Activated CD8-positive, alpha-beta memory T cell treated with anti-CD3 and anti-CD28 coated beads for 36 hours (primary cell): ENCODE results near the gene GNAS-AS1. TPM values are rescaled to one million over a fixed set of nuclear protein-coding genes. Genes with fewer than 3 reads are reported as not detected.

Source experiments
- CTCF ChIA-PET: fragments of 350-600 bp; sonication (Branson Sonifier 250); formaldehyde crosslinking; loops from one replicate; lab custom pipeline; 2021; ENCODE audit warnings: antibody characterized with exemption; lab: Charles Lee
- POLR2A ChIA-PET: fragments of 350-600 bp; sonication (Branson Sonifier 250); formaldehyde crosslinking; loops from one replicate; lab custom pipeline; 2021; ENCODE audit warnings: antibody characterized with exemption; lab: Charles Lee
- total RNA-seq, 2 experiments: library from RNA; stranded (reverse); gene quantifications; one replicate each; pipeline ENCODE4 v1.2.3, GENCODE V29; 2021

Gene GNAS-AS1
- total RNA-seq, 2 experiments from 2014 or later: 1.3 TPM

DNA sequence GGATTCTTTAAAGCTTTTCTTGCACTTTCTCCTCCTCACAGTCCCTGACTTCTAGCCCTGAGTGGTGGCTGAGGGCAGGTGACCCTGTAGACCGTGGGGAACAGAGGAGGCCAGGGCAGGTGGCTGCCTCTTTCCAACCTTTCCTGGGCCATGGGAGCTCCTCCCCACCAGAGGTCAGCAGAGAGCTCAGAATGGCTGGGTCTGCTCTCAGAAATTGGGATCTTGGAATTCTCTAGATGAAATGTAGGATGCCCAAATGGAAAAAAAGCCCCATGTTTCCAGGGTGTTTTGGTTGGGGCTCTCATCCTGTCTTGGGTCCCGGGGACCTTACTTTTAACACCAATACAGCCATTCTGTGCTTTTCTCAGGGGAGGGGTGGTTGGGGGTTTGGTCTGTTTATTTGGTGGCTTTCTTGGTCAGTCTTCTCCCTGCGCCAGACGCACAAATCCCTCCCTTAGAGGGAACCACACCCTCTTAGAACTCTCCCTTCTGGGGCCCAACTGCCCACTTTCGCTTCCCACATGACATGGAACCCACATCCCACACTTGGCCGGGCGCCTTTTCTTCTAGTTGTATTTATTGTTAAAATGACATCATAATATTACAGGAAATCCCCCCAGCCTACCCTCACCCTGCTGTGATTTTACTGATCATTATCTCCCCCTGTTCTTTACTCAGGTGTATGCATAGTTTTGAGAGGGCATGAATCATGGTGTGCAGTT, 19.8 kb upstream of the GNAS-AS1 start:
- ChIA-PET CTCF (interaction anchor here (0.7 to 2.2 kb wide), 7 partner anchors 11 to 533 kb away, joined by 3 to 6 read pairs (median 3); no protein-coding TSS in a partner anchor), POLR2A (no interaction called here)

DNA sequence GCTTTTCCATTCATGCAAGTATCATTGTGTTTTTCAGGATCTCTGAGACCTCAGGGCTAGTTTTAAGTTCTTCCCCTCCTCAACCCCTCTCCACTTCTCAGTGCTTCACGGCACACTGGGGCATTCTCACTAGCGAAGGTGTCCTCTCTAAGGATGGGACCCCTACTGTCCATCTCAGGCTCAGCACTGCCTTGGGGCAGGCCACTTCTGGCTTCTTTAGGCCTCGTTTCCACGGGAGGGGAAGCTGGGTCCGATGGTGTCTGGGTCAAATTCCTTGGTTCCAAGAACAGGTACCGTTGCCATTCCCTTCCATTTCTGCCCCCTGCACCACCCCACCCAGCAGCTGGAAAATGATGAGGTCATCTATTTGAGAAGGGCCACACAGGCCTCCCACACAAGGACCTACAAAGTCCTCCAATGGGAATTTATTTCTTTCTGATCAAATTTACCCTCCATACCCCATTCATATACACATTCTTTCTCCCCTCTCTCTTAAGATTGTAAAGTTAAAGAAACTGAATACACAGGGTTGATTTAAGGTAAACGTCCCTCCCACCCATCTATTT, 19.0 kb upstream of the GNAS-AS1 start:
- CTCF ChIA-PET: interaction anchor here (0.7 to 2.2 kb wide), 6 partner anchors 12 to 534 kb away, joined by 3 to 6 read pairs (median 4); no protein-coding TSS in a partner anchor
- POLR2A ChIA-PET: no interaction called here

DNA sequence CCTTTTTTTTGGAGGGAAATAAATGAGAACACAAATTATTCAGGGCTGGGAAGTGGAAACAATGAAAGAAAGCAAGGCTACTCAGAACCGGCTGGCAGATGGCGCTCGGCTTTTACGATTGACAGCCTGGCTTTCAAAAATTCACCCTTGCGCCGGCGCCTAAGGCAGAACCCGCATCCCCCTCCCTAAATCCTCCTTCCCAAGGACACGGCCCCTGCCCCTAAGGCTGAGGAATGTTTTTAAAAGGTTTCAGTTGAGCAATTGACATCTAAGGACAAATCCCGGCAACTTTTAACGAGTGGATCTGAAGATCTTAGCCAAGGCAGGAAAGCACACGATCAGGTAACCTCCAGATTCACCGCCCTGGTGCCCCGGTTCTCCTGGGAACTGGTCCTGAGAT, 18.1 kb upstream of the GNAS-AS1 start:
- ChIA-PET CTCF (interaction anchor here (2.2 kb wide), 1 partner anchor 339 kb away, joined by 6 read pairs; no protein-coding TSS in a partner anchor), POLR2A (no interaction called here)

DNA sequence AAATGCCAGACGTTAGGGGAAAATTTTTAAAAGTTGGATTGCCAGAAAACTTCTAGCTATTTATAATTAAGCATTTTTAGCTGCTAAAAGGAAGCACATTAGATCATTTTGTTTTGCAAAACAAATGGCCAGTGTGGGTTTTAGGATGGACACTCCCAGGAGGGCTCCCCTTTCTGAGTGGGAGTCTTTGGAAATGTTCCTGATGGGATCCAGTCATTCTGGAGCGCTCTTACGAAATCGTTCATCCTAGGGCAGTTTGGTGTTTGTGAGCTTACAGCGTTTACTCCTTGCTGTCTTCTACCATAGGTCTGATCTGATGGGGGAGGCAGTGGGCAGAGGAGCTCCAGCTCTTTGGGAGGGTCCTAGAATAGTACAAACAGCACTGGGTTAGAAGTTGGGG, 16.5 kb upstream of the GNAS-AS1 start:
- POLR2A ChIA-PET: no interaction called here

DNA sequence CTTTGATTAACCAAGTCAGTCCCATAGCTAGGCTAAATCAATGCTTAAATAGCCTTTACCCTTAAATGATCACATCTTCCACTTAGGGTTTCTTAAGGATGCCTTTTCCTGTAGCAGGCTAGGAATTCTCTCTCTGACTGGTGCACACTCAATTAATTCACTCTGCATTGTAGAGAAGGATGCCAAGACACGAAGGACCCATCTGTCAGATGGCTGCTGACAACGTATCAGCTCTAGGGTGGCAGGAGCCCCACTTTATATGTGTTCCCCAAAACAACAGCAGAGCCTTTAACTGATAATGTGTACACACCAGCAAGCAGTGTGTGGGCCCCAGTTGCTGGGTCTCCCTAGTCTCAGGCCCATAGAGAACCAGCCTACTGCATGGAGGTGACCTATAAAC, 15.1 kb upstream of the GNAS-AS1 start:
- POLR2A ChIA-PET: no interaction called here
- CTCF ChIA-PET: no interaction called here

More for the DNA sequence above, 16.5 kb upstream of the GNAS-AS1 start:
- CTCF ChIA-PET: interaction anchor here (0.6 kb wide), 1 partner anchor 209 kb away, joined by 4 read pairs; no protein-coding TSS in a partner anchor

DNA sequence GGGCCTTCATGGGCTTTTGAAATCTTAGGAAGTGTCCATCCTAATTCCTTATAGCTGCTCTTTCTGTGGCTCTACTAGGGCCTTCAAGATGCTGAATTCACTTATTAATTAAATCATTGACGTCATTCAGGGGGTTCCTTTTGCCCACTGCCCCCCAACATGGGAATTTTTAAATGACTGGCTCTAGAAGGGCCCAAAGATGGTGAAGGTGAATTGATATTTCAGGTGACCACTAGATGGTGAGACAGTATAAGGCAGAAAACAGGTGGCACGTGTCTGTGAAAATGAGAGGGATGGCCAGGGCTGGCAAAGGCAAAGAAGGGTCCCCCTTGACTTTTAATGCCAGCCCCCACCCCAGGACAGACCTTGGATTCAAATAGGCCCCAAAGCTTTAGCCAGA, 13.6 kb upstream of the GNAS-AS1 start:
- CTCF ChIA-PET: interaction anchor here (0.7 to 1.7 kb wide), 2 partner anchors 218 to 362 kb away, joined by 3 to 4 read pairs; no protein-coding TSS in a partner anchor
- POLR2A ChIA-PET: no interaction called here

DNA sequence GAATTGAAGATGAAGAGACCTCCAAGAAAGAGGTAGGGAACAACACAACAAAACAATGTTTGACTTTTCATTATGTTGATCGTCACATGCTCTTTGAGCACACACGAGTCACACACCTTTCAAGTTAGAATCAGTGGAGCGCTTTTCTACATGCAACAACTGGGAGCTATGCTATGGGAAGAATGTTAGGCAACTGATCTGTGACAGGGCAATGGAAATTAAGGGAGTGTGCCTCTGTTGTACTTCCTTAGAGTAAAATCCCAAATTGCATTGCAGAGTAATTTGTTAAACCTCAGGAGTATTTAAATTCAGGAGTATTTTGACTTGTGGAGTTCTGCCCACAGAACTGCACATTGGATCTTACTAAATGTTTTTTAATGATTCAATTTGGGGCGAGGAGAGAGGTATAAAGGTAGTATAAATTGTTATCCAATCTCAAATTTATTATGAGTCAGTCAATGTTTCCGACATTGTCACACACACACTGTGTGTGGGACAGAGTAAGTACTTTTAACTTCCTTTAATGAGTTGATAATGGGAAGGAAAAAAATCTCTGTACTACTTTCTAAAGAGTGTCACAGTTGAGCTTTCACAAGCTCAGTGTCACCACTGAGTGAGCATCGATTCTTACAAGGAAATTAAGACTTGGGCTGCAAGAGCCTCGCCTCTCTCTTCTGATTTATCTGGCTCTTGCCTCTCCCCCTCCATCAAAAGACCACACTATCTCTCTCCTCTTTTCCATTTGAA, 12.5 kb upstream of the GNAS-AS1 start:
- CTCF ChIA-PET: interaction anchor here (1.7 kb wide), 1 partner anchor 219 kb away, joined by 4 read pairs; no protein-coding TSS in a partner anchor
- POLR2A ChIA-PET: no interaction called here

DNA sequence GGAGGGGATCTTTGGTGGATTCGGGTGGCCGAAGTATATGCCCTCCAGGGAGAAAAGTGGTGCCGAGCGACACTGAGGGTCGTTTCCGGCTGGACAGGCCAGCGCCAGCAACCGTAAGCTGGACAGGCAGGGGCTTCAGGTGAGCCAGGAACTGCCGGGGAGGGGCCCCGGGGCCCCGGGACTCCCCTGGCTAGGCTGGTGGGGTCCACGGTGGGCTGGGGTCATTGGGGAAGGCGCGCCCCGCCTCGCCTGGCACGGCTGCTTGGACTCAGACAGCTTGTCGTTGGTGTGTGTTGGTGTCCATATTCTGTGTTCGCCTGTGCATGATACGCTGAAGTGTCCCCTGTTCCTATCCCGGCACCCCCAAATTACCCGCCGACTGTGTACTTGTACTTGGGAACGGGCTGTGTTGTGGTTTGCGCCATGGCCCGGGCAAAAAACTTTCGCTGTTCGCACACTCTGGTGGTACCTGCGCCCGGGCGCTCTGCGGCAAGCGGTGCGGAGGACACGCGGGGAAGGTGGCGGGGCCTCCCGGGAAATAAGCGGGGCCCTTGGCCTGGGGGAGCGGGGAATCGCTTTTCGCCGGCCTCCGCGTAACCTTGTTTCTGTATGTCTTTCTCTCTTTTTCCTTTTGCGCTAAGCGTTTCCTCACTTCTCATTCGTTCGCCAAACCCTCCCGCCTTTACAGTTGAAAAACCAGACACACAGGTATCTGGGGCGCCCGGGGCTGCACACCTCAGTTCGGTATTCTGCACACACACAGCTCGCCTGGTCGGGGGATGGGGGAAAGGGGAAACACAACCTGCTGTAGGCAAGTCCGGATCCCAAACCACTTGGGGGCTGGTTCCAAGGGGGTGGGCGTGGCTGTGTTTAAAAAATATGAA, 5.0 kb upstream of the GNAS-AS1 start:
- ChIA-PET CTCF (no interaction called here), POLR2A (no interaction called here)

DNA sequence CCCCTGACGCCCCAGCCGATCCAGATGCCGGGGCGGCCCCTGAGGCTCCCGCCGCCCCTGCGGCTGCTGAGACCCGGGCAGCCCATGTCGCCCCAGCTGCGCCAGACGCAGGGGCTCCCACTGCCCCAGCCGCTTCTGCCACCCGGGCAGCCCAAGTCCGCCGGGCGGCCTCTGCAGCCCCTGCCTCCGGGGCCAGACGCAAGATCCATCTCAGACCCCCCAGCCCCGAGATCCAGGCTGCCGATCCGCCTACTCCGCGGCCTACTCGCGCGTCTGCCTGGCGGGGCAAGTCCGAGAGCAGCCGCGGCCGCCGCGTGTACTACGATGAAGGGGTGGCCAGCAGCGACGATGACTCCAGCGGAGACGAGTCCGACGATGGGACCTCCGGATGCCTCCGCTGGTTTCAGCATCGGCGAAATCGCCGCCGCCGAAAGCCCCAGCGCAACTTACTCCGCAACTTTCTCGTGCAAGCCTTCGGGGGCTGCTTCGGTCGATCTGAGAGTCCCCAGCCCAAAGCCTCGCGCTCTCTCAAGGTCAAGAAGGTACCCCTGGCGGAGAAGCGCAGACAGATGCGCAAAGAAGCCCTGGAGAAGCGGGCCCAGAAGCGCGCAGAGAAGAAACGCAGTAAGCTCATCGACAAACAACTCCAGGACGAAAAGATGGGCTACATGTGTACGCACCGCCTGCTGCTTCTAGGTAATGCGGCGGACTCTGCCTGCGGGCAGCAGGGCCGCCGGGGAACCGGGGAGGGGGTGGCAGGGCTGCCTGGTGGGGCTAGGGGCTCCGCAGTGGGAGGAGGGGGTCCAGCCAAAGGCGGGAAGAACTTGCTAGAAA, 4.2 kb upstream of the GNAS-AS1 start:
- ChIA-PET CTCF (no interaction called here), POLR2A (no interaction called here)

DNA sequence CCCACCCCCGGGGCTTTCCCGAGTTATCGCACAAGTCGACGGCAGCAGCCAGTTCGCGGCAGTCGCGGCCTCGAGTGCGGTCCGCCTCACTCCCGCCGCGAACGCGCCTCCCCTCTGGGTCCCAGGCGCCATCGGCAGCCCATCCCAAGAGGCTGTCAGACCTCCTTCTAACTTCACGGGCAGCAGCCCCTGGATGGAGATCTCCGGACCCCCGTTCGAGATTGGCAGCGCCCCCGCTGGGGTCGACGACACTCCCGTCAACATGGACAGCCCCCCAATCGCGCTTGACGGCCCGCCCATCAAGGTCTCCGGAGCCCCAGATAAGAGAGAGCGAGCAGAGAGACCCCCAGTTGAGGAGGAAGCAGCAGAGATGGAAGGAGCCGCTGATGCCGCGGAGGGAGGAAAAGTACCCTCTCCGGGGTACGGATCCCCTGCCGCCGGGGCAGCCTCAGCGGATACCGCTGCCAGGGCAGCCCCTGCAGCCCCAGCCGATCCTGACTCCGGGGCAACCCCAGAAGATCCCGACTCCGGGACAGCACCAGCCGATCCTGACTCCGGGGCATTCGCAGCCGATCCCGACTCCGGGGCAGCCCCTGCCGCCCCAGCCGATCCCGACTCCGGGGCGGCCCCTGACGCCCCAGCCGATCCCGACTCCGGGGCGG, 3.4 kb upstream of the GNAS-AS1 start:
- ChIA-PET CTCF (no interaction called here), POLR2A (no interaction called here)

DNA sequence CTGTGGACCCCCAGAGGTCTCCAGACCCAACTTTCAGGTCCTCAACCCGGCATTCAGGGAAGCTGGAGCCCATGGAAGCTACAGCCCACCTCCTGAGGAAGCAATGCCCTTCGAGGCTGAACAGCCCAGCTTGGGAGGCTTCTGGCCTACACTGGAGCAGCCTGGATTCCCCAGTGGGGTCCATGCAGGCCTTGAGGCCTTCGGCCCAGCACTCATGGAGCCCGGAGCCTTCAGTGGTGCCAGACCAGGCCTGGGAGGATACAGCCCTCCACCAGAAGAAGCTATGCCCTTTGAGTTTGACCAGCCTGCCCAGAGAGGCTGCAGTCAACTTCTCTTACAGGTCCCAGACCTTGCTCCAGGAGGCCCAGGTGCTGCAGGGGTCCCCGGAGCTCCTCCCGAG, 2.8 kb upstream of the GNAS-AS1 start:
- CTCF ChIA-PET: interaction anchor here (1.1 kb wide), 1 partner anchor 35 kb away, joined by 3 read pairs; no protein-coding TSS in a partner anchor
- POLR2A ChIA-PET: no interaction called here

DNA sequence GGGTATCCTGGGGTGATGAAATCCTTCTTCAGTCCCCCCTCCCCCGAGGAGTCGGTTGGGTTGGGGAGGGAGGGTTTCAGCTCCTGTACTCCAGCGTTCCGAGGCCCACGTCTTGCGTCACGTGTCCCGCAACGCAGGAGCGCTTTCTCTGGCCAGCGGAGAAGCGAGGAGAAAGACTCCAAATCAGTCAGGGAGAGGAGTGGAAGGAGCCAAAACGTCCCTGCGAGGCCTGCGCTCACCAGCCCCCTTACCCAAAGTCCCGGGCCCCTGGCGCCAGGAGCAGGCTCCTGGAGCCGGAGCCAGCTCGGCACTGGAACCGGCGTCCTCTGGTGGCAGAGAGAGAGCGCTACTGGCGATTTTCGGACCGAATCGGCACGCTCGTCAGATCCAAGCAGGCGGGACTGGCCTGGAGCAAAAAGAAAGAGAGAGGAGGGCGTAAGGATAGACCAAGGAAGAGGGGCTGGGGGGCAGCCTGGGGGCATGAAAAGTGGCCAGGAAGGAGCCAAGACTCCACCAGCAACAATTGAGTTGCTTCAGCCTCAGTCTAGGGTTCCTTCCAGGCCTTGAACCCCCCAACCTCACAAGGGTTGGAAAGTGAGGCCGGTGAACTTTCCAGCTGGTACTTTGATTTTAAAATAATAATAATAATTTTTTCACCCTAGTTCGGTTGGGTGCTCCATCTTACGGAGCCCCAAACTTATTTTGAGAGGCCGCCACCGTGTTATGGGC, 2.0 kb upstream of the GNAS-AS1 start, which contains the start of gene GNAS:
TSS of gene GNAS (plus strand) at position 174 of the 729 bp plus-strand sequence.
- CTCF ChIA-PET: interaction anchor here (1.1 kb wide), 1 partner anchor 34 kb away, joined by 3 read pairs; no protein-coding TSS in a partner anchor
- POLR2A ChIA-PET: no interaction called here

DNA sequence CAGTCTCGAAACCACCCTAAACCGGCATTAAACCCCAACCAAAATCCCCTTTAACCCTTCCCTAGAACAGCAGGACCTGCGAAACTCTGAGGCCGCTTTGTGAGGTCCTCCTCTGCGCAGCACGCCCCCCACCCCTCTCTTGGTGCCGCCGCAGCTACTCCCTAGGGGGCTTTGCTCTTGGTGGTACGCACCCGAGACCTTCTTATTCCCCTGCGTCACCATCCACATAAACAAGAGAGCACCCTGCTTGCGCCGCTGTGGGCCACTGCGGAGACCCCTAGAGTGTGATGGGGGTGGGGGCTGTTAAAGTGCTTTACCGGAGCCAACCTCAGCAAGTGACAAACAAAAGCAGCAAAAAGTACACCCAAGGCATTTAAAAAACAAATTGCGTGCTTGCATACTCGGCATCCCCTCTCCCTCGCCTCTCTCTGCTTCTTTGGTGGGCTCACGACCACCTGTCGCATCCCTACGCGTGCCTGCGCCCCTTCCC, 1.3 kb upstream of the GNAS-AS1 start:
- ChIA-PET CTCF (interaction anchor here (1.0 kb wide), 2 partner anchors 201 to 618 kb away, joined by 3 read pairs; partner anchors contain the start of gene STX16), POLR2A (interaction anchor here (1.3 kb wide), 1 partner anchor 201 kb away, joined by 4 read pairs; the partner anchor contains the start of gene STX16)

DNA sequence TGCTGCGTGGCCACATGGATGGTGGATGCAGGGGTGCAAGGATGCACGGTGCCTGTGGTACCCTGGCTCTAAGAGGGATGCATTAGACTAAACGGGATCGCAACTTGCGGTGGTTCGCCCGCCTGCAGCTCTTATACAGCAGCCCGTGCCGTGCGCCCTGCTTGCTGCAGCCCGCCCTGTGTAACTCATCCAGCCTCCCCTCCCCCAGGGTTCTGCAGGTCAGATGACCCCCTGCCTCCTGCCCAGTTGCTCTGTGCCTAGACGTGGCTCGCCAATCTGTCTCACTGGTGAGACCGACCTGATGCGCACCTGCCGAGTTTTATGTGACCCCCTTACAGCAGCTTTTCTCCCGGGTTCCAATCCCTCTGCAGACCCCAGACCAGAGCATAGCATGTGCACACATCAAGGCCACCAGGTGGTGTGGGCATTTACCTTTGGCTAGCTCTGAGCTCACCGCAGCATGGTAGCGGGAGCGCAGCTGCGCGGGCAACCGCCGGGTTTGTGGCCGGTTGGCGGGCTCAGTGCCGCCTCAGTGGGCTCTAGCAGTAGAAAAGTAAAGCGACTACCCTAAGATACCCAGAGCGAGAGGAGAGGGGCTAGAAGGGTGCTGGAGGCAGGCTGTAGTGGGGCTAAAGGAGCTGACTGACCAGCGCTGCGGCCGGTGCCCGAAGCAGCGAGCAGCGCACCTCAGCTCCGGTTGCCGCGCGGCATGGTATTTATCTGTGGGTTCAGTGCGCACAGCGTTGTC, 693 bp upstream of the GNAS-AS1 start:
- ChIA-PET POLR2A (interaction anchor here (1.3 kb wide), 1 partner anchor 200 kb away, joined by 4 read pairs; the partner anchor contains the start of gene STX16), CTCF (interaction anchor here (0.6 to 1.0 kb wide), 3 partner anchors 200 to 617 kb away, joined by 3 read pairs; partner anchors contain the start of gene STX16)

DNA sequence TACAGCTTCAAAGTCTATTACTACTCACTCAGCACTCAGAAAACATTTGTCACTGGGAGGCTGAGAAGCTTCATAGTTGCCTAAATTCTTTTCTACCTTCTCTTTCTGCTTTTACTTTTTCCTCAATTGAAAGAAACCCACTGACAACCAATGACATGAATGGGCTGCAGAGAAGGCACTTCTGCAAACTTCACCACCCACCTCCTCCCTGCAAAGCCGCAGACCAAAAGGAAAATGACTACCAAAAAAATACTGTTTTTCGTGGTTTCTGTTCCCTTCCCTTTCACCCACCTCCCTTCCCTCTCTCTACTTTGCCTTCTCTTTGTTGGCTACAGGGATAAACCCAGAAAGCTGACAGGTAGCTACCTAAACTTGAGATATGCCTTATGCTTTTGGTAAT, 3.2 kb downstream of the GNAS-AS1 start:
- POLR2A ChIA-PET: no interaction called here
- CTCF ChIA-PET: interaction anchor here (1.0 to 1.4 kb wide), 3 partner anchors 8 to 200 kb away, joined by 3 to 4 read pairs (median 3); no protein-coding TSS in a partner anchor
